DND-41 (cell line): ENCODE results near the gene RHOA.

Experiments
- ATAC-seq: fragments of 200-7000 bp; cut with Tn5 transposase; 3 replicates; pipeline ENCODE4 v1.9.1; 2021; ENCODE audit warnings: low read depth; ENCODE audit not compliant: insufficient read depth
- DNase-seq: peaks from one replicate; pipeline ENCODE4 v3.0.0-alpha.2; 2020
- H2AFZ ChIP-seq: 2 replicates; pipeline ENCODE4 v1.6.0; 2012; ENCODE audit warnings: low read depth, low read length
- H3K27ac ChIP-seq: 2 replicates; pipeline ENCODE4 v1.5.1; 2012; ENCODE audit warnings: low read length, inconsistent platforms
- H3K27me3 ChIP-seq: fragments of 200-600 bp; sonication (generic); 2 replicates; pipeline ENCODE4 v1.6.0; 2012; ENCODE audit warnings: low read length, mild to moderate bottlenecking, inconsistent platforms; ENCODE audit not compliant: insufficient read depth, poor library complexity
- H3K36me3 ChIP-seq: 2 replicates; pipeline ENCODE4 v1.5.1; 2012; ENCODE audit warnings: low read length, inconsistent platforms; ENCODE audit not compliant: insufficient read depth
- H3K4me1 ChIP-seq: 2 replicates; pipeline ENCODE4 v1.5.1; 2012; ENCODE audit warnings: mild to moderate bottlenecking, low read length; ENCODE audit not compliant: insufficient read depth
- H3K4me2 ChIP-seq: 2 replicates; pipeline ENCODE4 v1.6.0; 2012; ENCODE audit warnings: mild to moderate bottlenecking, moderate library complexity, low read length, inconsistent platforms; ENCODE audit not compliant: insufficient read depth
- H3K4me3 ChIP-seq, 2 experiments: fragments of 200-600 bp in 1 of 2; shearing (Covaris generic) in 1 of 2; 2 replicates each; pipeline ENCODE4 v1.5.1; 2012 to 2016; ENCODE audit warnings: inconsistent platforms in 2 of 2, low read length in 2 of 2, mild to moderate bottlenecking in 2 of 2, low read depth in 1 of 2, moderate library complexity in 1 of 2
- H3K79me2 ChIP-seq: 2 replicates; pipeline ENCODE4 v1.6.0; 2012; ENCODE audit warnings: low read length, inconsistent platforms; ENCODE audit not compliant: insufficient read depth
- H3K9ac ChIP-seq: 2 replicates; pipeline ENCODE4 v1.6.0; 2012; ENCODE audit warnings: low read depth, mild to moderate bottlenecking, inconsistent platforms, low read length, moderate library complexity
- H3K9me3 ChIP-seq: 2 replicates; pipeline ENCODE4 v1.5.1; 2012; ENCODE audit warnings: low read length, moderate library complexity, mild to moderate bottlenecking, inconsistent platforms; ENCODE audit not compliant: insufficient read depth, severe bottlenecking
- H4K20me1 ChIP-seq: 2 replicates; pipeline ENCODE4 v1.6.0; 2012; ENCODE audit warnings: low read length; ENCODE audit not compliant: insufficient read depth
- CTCF ChIP-seq: IDR thresholded peaks from 2 replicates; pipeline ENCODE4 v1.5.1; 2012; ENCODE audit warnings: borderline replicate concordance, low read length, moderate library complexity, mild to moderate bottlenecking; ENCODE audit not compliant: poor library complexity, severe bottlenecking; ENCODE audit errors: extremely low read depth
- EZH2 ChIP-seq: IDR thresholded peaks from 3 replicates; pipeline ENCODE4 v1.6.1; 2012; ENCODE audit warnings: borderline replicate concordance, low read depth, mild to moderate bottlenecking, moderate library complexity, low read length, inconsistent platforms; ENCODE audit not compliant: severe bottlenecking

Gene RHOA

GRCh38 chr3:49346797-49347251 lies 65.0 kb downstream of the RHOA start:
- Histone ChIP-seq H3K4me3 (no peak overlapping the region), H3K9ac (no peak overlapping the region), H3K27ac (no peak overlapping the region), H4K20me1 (no peaks in the 10 kb centered on the region), H3K27me3 (no peaks in the 10 kb centered on the region), H3K9me3 (no peaks in the 10 kb centered on the region), H3K4me2 (no peak overlapping the region), H3K79me2 (peaks cover 2% of the 10 kb centered on the region), H3K4me1 (peaks cover 6% of the 10 kb centered on the region), H3K36me3 (no peaks in the 10 kb centered on the region), H2AFZ (no peak overlapping the region)
- DNase-seq (no peak), ATAC-seq (no peak)
- TF ChIP-seq CTCF (no peak), EZH2 (no peak)

DNA sequence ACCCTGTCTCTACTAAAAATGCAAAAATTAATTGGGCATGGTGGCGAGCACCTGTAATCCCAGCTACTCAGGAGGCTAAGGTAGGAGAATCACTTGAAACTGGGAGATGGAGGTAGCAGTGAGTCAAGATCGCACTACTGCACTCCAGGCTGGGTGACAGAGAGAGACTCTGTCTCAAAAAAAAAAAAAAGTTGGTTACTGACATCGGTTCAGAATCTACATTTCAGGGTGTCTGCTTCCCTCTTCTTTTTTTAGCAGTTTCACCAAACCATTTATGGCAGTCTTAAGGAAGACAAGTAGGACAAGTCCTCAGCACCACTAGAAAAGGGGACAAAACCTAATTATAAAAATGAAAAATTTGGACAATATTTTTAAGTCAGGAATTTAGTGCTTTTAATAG lies 68.6 kb downstream of the RHOA start:
- H4K20me1 ChIP-seq, result no peaks in the 10 kb centered on the region
- TF ChIP-seq EZH2 (no peak), CTCF (no peak)
- H3K9me3 ChIP-seq, result no peaks in the 10 kb centered on the region
- no peak overlapping the region for H2AFZ ChIP-seq
- no peak overlapping the region for H3K4me3 ChIP-seq
- H3K4me1 ChIP-seq, result peaks cover 38% of the 10 kb centered on the region
- H3K9ac ChIP-seq, result no peak overlapping the region
- no peaks in the 10 kb centered on the region for H3K27me3 ChIP-seq
- H3K79me2 ChIP-seq, result peaks cover 37% of the 10 kb centered on the region
- no peak overlapping the region for H3K4me2 ChIP-seq
- no peak overlapping the region for H3K27ac ChIP-seq
- DNase-seq (no peak), ATAC-seq (no peak)
- H3K36me3 ChIP-seq, result no peaks in the 10 kb centered on the region; the same call in 1 of the 2 replicates

DNA sequence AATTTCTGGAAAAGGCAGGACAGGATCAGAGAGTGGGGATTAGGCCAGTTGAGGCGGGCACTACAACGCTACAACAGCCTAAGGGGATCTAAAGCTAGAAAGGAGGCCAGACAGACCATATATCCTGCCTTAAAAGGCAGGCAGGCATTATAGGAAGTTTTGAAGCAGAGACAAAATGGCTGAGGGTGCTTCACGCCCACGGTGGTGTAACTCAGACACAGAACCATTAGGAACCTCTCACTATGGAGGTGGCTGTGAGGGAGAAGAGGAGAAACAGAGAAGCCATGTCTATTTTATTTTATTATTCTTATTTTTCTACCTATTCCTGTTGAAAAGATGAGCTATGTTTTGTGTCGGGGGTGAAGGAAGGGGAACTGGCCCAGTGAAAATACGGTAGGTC lies 69.8 kb downstream of the RHOA start:
- peaks cover 42% of the 10 kb centered on the region for H3K4me1 ChIP-seq
- H3K36me3 ChIP-seq, result peaks cover 3% of the 10 kb centered on the region
- TF ChIP-seq EZH2 (no peak), CTCF (no peak)
- H3K9ac ChIP-seq, result peak overlapping the region; percentile 82
- peaks cover 49% of the 10 kb centered on the region for H3K79me2 ChIP-seq
- H3K4me2 ChIP-seq, result no peak overlapping the region
- ATAC-seq, result no peak
- peak overlapping the region; percentile 76 for H2AFZ ChIP-seq
- no peak for DNase-seq
- no peaks in the 10 kb centered on the region for H3K27me3 ChIP-seq
- no peaks in the 10 kb centered on the region for H3K9me3 ChIP-seq
- no peak overlapping the region for H3K4me3 ChIP-seq
- H3K27ac ChIP-seq, result peak overlapping the region; percentile 65
- H4K20me1 ChIP-seq, result no peaks in the 10 kb centered on the region
